ENCODE measurements around the gene SEMA5A. TPM values are rescaled to one million over a fixed set of nuclear protein-coding genes. Genes with fewer than 3 reads are reported as not detected.

SEMA5A gene
- total and polyA plus RNA-seq, 2 of the 8 experiments (the other 6 are each of a cell fraction or from before 2014, with no cell fraction given), result 5.3 to 8.9 TPM

GRCh38 chr5:9547122-9547947 is 1.5 kb upstream of the SEMA5A start:
- POLR2A ChIA-PET (ENCODE audit: partially characterized antibody), result no interaction called here
- Histone ChIP-seq H2BK12ac (ENCODE audit: low read depth, low read length) (no peak overlapping the region), H3K56ac (replicated peaks; ENCODE audit: insufficient read length, low read depth, low read length) (no peak overlapping the region), H2BK20ac (ENCODE audit: low read length) (no peak overlapping the region), H3K4me1 (replicated peaks in 1 of 4; ENCODE audit: control insufficient read depth in 3 of 4, insufficient read depth in 4 of 4, low read length in 3 of 4) (peaks cover 3 to 8% (median 4%) of the 10 kb centered on the region in 4 experiments; a peak in 6 of 7 replicates), H4K20me1 (replicated peaks in 1 of 2; ENCODE audit: control insufficient read depth in 1 of 2, insufficient read depth in 2 of 2, low read length in 2 of 2) (no peaks in the 10 kb centered on the region), H2AK5ac (ENCODE audit: low read depth, low read length) (no peak overlapping the region), H2BK15ac (ENCODE audit: low read length) (no peak overlapping the region; the same call in 1 of the 2 replicates), H2AFZ (ENCODE audit: low read length) (no peak overlapping the region), H2BK5ac (ENCODE audit: low read depth, low read length) (no peak overlapping the region), H3K4ac (replicated peaks; ENCODE audit: insufficient read length, low read depth, low read length) (no peak overlapping the region), H4K91ac (replicated peaks; ENCODE audit: insufficient read length, low read length) (no peak overlapping the region), H3K79me1 (ENCODE audit: low read depth, low read length) (no peaks in the 10 kb centered on the region), H3K14ac (ENCODE audit: insufficient read length) (no peak overlapping the region), H3K9me3 (ENCODE audit: insufficient read depth in 2 of 2, low read depth in 1 of 2, low read length in 1 of 2) (no peaks in the 10 kb centered on the region), H3K23ac (ENCODE audit: insufficient read length) (no peak overlapping the region), H4K8ac (ENCODE audit: extremely low read depth, insufficient read depth, low read length) (no peak overlapping the region), H4K5ac (ENCODE audit: insufficient read length, low read depth, low read length) (no peak overlapping the region), H3K79me2 (ENCODE audit: control insufficient read depth in 1 of 2, insufficient read depth in 2 of 2, low read length in 2 of 2) (no peaks in the 10 kb centered on the region), H3K4me3 (ENCODE audit: extremely low read depth in 1 of 4, insufficient read depth in 2 of 4, low read depth in 3 of 4, low read length in 4 of 4) (peak overlapping the region; percentile 35 to 84 (median 47); a peak in 7 of 8 replicates), H3K18ac (ENCODE audit: extremely low read depth, low read length) (no peak overlapping the region; the same call in 1 of the 2 replicates), H3K4me2 (ENCODE audit: insufficient read depth in 1 of 2, low read depth in 2 of 2, low read length in 2 of 2) (peak overlapping the region; percentile 65 to 70), H2BK120ac (replicated peaks; ENCODE audit: low read depth, low read length) (no peak overlapping the region), H3K23me2 (ENCODE audit: low read depth, low read length) (peaks cover 12% of the 10 kb centered on the region), H3K27ac (ENCODE audit: low read depth, low read length) (no peak overlapping the region), H3K27me3 (replicated peaks in 1 of 4; ENCODE audit: control insufficient read depth in 3 of 4, extremely low read depth in 1 of 4, insufficient read depth in 3 of 4, low read length in 3 of 4) (peaks cover 0 to 3% (median 0%) of the 10 kb centered on the region in 4 experiments; a peak in 2 of 7 replicates), H3K36me3 (ENCODE audit: control insufficient read depth in 2 of 4, insufficient read depth in 4 of 4, low read length in 3 of 4) (peaks cover 3 to 10% (median 7%) of the 10 kb centered on the region in 4 experiments), H3K9ac (replicated peaks in 1 of 4; ENCODE audit: extremely low read depth in 1 of 4, low read depth in 3 of 4, low read length in 3 of 4) (peak overlapping the region in 1 of 4 experiments; percentile 10; a peak in 1 of 7 replicates)
- DNase-seq (ENCODE audit: low read depth in 1 of 2, low spot score in 2 of 2), result peak in 1 of 2 experiments; percentile 59
- no peak for FAIRE-seq
- CTCF ChIA-PET (ENCODE audit: partially characterized antibody), result interaction anchor here (0.7 to 1.6 kb wide), 8 partner anchors 9 to 483 kb away, joined by 3 to 5 read pairs (median 4); no protein-coding TSS in a partner anchor
- WGBS, 2 experiments (ENCODE audit: extremely low coverage in 1 of 2, insufficient coverage in 1 of 2, insufficient read length in 1 of 2, insufficient replicate concordance in 2 of 2, low coverage in 1 of 2, low lambda C conversion rate in 2 of 2, missing lambda C conversion rate in 1 of 2), result 58% methylated on average over 18 of the region's 18 CpGs; no CpG with 5 or more reads in 1 of the 2 experiments
- TF ChIP-seq TEAD4 (IDR thresholded peaks at IDR 0.05; ENCODE audit: low read depth, low read length), result peak; percentile 83
- peak in 1 of 2 experiments; percentile 18; a peak in 1 of 3 replicates for TF ChIP-seq POLR2A (IDR thresholded peaks at IDR 0.05; ENCODE audit: control extremely low read depth in 1 of 2, low read depth in 2 of 2, low read length in 2 of 2)
- no peak for TF ChIP-seq SP4 (IDR thresholded peaks at IDR 0.05; ENCODE audit: low read length)
- no peak for TF ChIP-seq EGR1 (IDR thresholded peaks at IDR 0.05; ENCODE audit: borderline replicate concordance, low read depth, low read length)
- TF ChIP-seq RAD21 (IDR thresholded peaks at IDR 0.05 in 1 of 2, conservative IDR thresholded peaks at IDR 0.05 in 1 of 2; ENCODE audit: low read depth in 2 of 2, low read length in 2 of 2), result 0 out of 4 replicates have a peak, but pooled peaks of 1 of the 2 experiments have one; percentile 3
- no peak for TF ChIP-seq TBP (IDR thresholded peaks at IDR 0.05; ENCODE audit: low read depth, low read length)
- peak; percentile 75; the same call in 1 of the 2 replicates for TF ChIP-seq TCF12 (IDR thresholded peaks at IDR 0.05; ENCODE audit: low read depth, low read length)
- TF ChIP-seq FOSL1 (IDR thresholded peaks at IDR 0.05; ENCODE audit: insufficient read depth, low read depth, low read length), result no peak
- TF ChIP-seq POLR2AphosphoS5 (IDR thresholded peaks at IDR 0.05; ENCODE audit: low read depth, low read length), result 0 out of 2 replicates have a peak, but pooled peaks have one; percentile 34
- TF ChIP-seq PHF8 (conservative IDR thresholded peaks at IDR 0.05; ENCODE audit: low read depth, low read length), result no peak

Data from H1 (cell line).